CD4-positive, alpha-beta T cell treated with Interleukin-6 for 4 hours (primary cell): ENCODE measurements around the gene C1orf159.

Experiments
- DNase-seq: peaks from one replicate; pipeline ENCODE4 v3.0.0-alpha.2; 2020; ENCODE audit warnings: mixed read lengths

Gene C1orf159

DNA sequence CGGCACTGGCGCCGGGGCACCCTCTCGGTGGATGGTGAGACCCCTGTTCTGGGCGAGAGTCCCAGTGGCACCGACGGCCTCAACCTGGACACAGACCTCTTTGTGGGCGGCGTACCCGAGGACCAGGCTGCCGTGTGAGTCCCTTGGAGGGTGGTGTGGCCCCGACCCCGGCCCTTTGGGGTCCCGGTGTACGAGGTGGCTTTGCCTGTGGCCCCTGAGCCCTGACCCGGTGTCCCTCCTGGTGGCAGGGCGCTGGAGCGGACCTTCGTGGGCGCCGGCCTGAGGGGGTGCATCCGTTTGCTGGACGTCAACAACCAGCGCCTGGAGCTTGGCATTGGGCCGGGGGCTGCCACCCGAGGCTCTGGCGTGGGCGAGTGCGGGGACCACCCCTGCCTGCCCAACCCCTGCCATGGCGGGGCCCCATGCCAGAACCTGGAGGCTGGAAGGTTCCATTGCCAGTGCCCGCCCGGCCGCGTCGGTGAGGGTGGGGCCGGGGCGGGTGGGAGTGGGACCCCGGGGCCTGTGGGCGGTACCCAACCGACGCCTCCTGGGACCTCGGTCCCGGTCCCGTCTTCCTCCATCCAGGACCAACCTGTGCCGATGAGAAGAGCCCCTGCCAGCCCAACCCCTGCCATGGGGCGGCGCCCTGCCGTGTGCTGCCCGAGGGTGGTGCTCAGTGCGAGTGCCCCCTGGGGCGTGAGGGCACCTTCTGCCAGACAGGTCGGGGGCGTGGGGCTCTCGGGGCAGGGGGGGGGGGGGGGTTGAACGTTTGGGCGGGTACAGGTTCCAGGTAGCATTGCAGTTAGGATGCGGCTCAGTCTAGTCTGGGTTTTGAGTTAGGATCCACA, 66.3 kb downstream of the C1orf159 start:
- no peak for DNase-seq

DNA sequence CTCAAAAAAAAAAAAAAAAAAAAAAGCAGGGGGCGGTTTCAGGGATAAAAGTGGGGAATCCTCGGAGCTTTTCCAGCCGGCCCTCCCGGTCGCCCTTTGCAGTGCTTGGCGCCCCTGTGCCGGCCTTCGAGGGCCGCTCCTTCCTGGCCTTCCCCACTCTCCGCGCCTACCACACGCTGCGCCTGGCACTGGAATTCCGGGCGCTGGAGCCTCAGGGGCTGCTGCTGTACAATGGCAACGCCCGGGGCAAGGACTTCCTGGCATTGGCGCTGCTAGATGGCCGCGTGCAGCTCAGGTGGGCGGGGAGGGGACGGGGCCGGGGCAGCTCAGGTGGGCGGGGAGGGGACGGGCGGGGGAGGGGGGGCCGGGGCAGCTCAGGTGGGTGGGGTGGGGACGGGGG, 67.1 kb downstream of the C1orf159 start:
- no peak for DNase-seq

DNA sequence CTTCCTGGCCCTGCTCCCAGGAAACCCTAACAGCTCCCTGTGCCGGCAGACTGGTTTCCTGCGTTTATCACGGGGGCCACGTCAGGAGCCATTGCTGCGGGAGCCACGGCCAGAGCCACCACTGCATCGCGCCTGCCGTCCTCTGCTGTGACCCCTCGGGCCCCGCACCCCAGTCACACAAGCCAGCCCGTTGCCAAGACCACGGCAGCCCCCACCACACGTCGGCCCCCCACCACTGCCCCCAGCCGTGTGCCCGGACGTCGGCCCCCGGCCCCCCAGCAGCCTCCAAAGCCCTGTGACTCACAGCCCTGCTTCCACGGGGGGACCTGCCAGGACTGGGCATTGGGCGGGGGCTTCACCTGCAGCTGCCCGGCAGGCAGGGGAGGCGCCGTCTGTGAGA, 67.9 kb downstream of the C1orf159 start:
- no peak for DNase-seq

DNA sequence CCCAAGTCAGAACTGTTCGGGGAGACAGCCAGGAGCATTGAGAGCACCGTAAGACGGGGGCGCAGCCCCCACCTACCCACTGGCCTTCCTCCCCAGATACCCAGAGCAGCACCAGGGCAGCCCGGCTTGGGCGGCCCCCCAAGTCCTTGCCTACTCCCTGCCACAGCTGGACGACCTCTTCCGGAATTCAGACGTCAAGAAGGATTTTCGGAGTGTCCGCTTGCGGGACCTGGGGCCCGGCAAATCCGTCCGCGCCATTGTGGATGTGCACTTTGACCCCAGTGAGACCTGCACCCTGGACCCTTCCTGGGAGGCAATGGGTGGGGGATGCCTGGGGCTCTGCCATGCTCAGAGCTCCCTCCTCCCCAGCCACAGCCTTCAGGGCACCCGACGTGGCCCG, 68.5 kb downstream of the C1orf159 start:
- no peak for DNase-seq

DNA sequence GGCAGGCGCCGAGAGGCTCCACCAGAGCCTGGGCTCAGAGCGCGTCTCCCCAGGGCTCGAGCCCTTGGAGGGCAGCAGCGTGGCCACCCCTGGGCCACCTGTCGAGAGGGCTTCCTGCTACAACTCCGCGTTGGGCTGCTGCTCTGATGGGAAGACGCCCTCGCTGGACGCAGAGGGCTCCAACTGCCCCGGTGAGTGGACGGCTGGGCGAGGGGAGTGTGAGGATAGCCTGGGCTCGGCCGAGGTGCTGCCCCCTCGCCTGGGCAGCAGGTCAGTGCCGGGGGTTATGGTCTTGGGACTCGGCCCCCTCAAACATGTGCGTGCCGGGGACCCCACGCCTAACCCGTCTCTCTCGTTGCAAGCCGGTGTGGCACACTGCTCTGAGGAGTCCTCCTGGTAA, 69.1 kb downstream of the C1orf159 start:
- DNase-seq = no peak

DNA sequence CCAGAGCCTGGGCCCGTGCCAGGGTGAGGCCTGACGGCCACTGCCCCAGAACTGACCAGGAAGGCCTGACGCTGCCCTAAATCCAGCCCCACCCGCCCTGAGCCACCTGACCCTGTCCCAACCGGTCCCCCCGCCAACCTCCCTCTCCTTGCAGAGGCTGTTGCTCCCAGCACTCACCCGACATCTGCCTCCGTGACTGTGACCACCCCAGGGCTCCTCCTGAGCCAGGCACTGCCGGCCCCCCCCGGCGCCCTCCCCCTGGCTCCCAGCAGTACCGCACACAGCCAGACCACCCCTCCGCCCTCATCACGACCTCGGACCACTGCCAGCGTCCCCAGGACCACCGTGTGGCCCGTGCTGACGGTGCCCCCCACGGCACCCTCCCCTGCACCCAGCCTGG, 69.6 kb downstream of the C1orf159 start:
- DNase-seq = no peak

DNA sequence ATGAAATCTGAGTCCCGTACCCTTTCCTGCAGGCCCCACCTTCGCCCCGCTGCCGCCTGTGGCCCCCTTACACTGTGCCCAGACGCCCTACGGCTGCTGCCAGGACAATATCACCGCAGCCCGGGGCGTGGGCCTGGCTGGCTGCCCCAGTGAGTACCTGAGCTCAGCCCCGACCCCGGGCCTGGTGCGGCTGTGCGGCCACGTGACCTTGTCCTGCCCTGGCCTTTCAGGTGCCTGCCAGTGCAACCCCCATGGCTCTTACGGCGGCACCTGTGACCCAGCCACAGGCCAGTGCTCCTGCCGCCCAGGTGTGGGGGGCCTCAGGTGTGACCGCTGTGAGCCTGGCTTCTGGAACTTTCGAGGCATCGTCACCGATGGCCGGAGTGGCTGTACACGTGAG, 70.8 kb downstream of the C1orf159 start:
- DNase-seq = no peak

DNA sequence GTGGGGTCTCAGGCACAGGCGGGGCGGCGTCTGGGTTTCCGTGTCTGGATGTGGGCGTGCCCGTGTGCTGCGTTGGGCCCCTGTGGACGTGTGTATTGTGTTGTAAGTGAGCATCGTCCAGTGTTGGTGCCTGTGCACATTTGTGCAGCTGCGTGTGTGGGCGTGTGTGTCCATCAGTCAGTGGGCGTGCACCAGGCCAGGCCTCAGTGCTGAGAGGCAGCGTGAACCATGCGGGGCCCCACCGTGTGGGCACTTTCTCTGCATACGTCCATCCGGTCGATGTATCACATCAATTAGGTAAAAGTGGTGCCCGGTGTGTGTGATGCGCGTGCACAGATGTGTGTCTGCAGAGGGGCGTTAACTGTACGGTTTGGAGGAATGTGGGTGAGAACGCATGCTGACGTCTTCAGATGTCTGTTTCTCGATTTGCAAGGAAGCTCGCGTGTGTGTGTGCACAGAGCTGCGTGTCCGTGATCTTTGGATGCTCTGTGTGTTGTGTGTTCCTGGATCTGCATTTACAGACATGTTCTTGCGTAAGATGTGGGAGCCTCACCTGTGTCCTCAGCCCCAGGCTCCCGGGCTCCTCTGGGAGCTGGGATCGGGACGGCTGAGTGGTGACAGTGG, 71.3 kb downstream of the C1orf159 start:
- DNase-seq = no peak

DNA sequence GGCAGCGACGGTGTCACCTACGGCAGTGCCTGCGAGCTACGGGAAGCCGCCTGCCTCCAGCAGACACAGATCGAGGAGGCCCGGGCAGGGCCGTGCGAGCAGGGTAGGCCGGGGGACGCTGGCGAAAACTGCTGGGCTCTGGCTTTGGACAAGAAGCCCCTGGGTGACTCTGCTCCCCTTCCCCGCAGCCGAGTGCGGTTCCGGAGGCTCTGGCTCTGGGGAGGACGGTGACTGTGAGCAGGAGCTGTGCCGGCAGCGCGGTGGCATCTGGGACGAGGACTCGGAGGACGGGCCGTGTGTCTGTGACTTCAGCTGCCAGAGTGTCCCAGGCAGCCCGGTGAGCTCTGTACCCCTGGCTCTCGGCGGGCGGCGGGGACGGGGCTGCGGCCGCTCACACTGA, 72.0 kb downstream of the C1orf159 start:
- DNase-seq = no peak

DNA sequence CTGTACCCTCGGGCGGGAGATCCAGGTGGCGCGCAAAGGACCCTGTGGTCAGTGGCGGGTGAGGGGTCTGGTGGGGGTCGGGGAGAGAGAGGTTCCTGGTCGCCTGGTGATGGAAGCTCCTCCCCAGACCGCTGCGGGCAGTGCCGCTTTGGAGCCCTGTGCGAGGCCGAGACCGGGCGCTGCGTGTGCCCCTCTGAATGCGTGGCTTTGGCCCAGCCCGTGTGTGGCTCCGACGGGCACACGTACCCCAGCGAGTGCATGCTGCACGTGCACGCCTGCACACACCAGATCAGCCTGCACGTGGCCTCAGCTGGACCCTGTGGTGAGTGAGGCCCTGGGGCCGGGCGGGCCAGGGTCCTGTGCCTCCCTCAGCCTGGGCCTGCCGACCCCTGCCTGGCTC, 72.5 kb downstream of the C1orf159 start:
- no peak for DNase-seq

DNA sequence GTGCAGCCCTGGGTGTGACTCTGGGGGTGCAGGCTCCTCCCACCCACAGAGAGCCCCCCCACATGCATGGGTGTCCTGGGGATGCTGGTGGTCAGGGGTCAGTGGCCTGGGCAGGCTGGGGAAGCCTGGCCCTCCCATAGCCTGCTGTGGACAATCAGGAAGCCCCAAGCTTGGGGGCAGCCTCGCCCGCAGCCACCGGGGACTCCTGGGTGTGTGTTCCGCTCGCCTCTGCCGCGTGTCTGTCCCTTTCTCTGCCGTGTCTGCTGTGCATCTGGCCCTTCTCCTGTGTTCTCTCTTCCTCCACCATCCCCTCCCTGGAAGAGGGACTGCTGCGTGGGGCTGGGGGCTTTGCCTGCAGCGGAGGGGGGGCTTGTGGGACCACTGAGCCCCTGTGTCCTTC, 73.1 kb downstream of the C1orf159 start:
- DNase-seq = peak; percentile 13

DNA sequence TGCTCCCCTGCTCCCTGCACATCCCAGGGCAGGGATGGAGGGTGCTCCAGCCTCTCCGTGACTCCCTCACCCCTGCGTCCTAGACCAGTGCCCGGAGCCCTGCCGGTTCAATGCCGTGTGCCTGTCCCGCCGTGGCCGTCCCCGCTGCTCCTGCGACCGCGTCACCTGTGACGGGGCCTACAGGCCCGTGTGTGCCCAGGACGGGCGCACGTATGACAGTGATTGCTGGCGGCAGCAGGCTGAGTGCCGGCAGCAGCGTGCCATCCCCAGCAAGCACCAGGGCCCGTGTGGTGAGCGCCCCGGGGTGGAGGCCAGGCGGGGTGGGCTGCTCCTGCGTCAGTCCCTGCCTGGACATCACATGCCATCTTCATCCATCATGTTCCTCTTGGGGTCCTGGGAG, 74.0 kb downstream of the C1orf159 start:
- peak; percentile 6 for DNase-seq

DNA sequence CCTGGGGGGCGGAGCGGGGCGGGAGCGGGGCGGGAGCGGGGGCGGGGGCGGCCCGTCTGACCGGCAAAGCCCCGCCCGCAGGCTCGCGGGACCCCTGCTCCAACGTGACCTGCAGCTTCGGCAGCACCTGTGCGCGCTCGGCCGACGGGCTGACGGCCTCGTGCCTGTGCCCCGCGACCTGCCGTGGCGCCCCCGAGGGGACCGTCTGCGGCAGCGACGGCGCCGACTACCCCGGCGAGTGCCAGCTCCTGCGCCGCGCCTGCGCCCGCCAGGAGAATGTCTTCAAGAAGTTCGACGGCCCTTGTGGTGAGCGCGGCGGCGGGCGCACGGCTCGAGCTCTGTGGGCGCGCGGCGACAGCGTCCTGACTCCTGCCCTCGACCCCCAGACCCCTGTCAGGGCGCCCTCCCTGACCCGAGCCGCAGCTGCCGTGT, 74.8 kb downstream of the C1orf159 start:
- no peak for DNase-seq

DNA sequence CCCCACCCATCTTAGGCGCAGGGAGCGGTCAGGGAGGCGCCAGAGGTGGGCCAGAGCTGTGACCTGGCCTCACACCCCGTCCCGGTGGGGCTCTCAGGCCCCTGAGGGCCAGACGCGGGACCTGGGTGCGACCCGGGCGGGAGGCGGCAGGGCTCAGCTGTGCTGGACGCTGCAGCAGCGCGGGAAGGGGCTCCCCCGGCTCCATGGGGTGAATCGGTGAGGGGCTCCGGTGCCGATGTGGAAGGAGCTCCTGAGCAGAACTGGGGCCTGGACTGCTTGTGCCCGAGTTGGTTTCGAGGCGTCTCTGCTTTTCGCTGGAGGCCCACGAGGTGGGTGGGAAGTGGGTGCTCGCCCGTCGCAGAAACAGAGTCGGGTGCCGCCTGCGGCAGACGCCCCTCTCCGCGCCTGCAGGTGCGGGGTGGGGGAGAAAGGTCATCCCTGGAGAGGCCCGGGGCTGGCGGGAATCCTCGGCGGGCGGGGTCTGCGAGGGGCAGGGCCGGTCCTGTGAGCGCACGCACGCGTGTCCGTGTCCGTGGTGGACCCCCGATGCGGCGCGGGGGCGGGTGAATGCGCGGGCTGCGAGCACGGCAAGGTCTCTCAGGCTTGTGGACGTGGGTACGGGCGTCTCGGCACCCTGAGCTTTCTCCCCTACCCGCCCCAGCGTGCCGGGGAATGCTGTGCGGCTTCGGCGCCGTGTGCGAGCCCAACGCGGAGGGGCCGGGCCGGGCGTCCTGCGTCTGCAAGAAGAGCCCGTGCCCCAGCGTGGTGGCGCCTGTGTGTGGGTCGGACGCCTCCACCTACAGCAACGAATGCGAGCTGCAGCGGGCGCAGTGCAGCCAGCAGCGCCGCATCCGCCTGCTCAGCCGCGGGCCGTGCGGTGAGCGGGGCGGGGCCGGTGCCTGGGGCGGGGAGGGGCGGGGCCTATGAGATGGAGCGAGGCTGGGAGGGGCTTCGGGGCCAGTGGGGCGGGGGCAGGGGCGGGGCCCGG, 75.6 kb downstream of the C1orf159 start:
- DNase-seq = peak; percentile 84

DNA sequence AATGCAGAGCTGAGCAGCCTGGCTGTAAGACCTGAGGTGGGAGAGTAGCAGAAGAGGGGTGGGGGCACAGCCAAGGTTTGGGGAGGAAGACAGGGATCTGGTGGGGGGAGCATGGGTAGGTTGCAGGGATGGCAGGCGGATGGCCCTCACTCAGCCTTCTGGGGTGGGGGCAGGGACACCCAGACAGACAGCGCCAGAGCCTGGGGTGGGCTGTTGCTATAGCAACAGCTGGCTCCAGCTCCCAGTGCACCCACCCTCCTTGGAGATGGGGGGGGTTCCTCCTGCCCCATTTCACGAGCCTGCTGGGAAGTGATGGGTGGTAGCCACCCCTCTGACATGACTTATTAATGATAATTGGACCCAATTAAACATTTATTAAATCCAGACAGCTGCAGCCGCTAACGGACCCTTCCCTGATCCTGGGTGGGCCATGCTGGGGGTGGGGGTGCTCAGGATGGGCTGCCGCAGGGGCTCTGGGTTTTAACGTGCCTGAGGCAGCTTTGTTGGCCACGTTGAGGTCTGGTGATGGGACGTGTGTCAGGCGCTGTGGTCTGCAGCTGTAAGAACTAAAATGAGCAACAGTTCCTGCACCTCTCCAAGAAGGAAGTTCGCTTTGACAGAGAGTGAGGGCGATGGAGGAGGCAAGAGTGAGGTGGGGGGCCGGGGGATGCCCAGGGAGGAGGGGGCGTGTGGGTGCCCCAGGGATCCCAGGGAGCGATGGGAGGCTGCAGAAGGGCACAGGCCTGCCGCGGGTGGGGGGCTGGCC, 76.6 kb downstream of the C1orf159 start:
- DNase-seq = peak; percentile 19

DNA sequence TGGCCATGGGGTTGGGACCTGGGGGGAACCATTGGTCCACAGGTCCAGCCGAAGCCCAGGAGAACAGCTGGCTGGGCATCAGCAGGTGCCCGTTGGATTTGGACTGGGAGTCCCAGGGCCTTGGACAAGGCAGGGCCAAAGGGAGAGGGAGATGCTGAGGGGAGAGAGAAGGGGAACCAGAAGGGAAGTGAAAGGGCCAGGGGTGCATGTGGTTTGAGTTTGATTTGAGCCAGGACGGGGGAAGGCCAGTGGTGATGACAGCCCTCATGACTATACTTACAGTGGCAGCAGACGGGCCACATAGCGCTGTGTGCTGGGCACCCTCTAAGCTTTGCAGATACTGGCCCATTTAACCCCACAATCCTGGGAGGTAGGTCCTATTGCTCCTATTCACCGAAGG, 77.2 kb downstream of the C1orf159 start:
- no peak for DNase-seq

DNA sequence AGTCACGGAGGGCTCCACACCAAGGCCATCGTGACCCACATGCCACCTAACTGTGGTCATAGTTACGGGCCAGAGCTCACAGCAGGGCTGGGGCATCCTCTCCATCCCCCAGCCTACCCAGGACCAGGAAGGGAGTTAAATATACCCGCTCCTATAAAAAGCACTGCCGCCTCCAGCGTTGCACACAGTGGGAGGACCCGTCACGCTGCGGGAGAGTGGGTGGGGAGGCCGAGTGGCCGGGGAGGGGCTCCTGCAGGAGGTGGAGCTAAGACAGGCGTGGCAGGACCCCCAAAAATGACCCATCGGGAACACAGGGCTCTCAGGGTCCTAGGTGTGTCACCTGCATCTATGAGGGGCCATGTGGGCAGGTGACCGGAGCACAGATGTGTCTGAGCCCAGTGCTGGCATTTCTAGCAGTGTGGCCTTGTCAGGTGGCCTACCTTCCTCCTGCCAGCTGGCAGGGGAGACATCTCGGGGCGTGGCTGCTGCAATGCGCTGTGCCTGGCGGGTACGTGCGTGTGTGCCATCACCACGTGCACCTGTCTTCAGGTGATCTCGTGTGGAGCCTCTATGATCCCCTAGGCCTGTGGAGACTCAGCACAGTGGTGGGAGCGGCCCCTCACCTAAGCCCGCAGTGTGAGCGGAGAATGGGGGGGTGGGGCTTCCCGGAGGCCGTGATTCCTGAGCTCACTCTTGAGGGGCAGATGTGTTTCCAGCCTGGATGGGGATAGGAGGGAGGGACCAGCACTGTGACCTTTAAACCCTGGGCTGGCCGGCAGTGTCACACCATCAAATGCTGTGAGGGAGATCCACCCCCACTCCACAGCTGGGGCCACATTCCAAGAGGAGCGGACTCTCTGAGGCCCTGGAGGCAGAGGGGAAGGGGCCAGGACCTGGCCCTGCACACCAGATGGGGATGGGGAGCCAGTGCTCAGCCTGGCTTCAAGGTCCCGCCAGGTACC, 78.2 kb downstream of the C1orf159 start:
- no peak for DNase-seq

DNA sequence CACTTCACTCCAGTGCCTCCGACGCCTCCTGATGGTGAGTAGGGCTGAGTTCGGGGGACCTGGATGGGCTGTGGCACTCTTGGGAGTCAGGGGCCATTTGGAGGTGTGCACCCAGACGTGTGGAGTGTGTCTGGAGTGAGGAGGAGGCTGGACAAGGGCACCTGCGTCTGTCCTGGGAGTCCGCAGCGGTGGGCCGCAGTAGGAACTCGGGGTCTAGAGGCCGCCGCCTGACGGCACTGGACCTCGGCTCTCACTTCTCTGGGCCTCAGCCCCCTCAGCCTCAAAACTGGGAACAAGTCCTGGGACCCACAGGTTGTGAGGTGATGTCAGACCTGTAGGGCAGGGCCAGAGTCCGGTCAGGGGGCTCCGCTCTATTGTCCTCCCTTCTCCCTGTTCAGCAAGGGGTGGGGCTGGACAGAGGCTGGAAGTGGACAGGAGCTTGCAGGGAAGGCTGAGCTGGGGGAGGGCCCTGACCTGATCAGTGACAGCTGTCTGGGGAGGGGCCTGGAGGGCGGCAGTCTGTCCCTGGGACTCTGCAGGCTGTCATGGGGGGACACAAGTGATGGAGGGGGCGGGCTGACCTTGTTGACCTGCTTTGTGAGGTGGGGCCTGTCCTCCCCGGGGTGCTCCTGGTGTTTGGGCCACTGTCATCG, 80.5 kb downstream of the C1orf159 start:
- no peak for DNase-seq

DNA sequence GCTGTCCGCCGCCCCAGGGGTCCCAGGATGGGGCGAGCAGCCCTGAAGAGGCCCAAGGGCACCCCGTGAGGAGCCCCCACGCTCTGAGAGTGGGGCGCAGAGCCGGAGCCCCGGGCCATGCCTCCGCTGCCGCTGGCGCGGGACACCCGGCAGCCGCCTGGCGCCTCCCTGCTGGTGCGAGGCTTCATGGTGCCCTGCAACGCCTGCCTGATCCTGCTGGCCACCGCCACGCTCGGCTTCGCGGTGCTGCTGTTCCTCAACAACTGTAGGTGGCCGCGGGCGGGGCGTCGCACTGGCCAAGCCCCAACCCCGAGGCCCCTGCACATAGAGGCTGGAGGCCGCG, 81.5 kb downstream of the C1orf159 start:
- peak; percentile 9 for DNase-seq

DNA sequence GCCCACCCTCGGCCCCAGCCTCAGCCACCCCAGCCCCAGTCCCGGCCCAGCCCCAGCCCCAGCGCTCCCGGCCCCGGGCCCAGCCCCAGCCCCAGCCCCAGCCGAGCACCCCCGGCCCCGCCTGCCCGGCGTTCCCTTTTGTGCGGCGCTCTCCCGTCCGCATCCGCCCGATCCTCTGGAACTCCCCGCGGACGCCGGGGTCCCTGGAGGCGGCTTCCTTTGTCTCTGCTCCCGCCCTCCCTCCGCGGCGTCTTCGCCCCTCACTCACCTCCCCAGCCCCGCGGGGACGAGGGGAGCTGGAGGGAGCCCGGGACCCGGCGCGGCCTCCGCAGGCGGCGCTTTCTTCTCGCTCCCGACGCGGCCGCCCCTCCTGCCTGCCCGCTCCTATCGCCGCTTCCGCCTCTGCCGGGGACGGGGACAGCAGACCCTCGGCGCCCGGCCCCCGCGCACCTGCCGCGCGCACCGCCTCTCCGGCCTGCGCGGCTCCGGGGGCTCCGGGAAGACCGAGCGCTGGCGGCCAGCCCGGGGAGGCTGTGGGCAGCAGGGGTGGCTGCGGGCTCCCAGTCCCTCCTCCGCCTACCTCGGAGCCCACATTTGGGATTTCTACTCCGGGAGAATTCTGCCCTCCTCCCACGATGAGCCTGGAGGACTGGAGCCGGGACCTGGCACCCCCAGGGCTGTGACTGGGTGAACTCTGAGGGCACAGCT, 82.0 kb downstream of the C1orf159 start:
- DNase-seq = peak; percentile 19
